GM08714 (cell line): ENCODE measurements around the gene UBE2E2.
"Not testable (repeated sequence)": the region's sequence is repeated elsewhere in the genome, so short reads cannot be mapped to it uniquely, and the experiment has no call there.

Experiments
- H3K4me3 ChIP-seq: fragments of 200-500 bp; sonication (Bioruptor generic); 2 replicates; pipeline ENCODE4 v1.5.1; 2014; ENCODE audit warnings: mild to moderate bottlenecking, low read length, inconsistent platforms
- ZNF274 ChIP-seq: IDR thresholded peaks from 2 replicates; pipeline ENCODE4 v1.6.1; 2012; ENCODE audit warnings: mild to moderate bottlenecking, low read depth, low read length

UBE2E2 gene

DNA sequence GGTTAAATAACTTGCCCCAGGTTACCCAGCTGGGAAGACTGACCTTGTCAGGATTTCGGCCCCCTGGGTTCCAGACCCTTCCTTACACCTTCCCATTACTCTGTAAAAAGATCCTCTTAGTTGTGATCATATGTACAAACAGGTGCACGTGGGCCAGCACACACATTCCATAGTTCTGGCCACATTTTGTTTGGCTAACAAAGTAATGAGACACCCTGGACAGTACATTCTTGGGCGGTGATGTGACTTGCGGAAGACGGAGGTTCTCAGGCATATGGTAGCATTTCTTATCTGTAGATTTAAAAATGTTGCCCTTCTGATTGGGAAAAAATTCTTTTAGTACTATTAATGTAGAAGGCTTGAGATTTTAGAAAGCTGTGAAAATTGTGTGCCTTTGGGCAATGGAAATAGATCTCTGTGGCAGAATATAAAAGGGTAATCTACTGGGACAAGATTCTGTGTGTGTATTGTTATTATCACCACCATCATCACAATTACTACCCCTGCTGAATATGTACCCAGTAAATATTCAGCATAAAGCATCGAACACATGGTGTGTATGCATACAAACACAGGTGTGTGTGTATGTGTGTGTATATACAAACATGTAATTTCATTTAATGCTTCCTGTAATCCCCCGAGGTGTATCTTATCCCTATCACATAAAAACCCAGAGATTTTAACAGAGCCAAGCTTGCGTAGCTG is 397.2 kb downstream of the UBE2E2 start:
- no peak for TF ChIP-seq ZNF274
- H3K4me3 ChIP-seq = no peak overlapping the region

- no peak for TF ChIP-seq ZNF274
- H3K4me3 ChIP-seq = no peak overlapping the region
Observed at GRCh38 chr3:23601091-23601822, 398.1 kb downstream of the UBE2E2 start.

DNA sequence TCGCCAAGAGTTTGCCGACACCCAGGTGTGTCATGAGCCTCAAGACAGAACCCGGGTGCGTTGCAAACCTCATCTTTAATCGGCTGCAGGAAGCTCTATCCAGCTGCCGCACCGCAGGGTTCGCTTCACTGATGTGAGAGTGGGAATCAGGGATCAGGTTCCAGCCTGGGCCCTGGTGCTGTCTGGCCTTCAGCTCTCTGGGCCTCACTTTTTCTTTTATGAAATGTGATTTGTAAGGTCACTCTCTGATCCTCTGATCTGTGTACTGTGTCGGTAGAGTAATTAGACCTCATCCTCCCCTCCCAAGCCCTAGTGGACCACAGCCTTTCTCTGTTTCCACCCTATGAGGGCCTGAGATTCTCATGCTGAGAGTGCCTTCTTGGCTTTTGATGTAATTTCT is 399.8 kb downstream of the UBE2E2 start:
- TF ChIP-seq ZNF274 = no peak
- no peak overlapping the region for H3K4me3 ChIP-seq

DNA sequence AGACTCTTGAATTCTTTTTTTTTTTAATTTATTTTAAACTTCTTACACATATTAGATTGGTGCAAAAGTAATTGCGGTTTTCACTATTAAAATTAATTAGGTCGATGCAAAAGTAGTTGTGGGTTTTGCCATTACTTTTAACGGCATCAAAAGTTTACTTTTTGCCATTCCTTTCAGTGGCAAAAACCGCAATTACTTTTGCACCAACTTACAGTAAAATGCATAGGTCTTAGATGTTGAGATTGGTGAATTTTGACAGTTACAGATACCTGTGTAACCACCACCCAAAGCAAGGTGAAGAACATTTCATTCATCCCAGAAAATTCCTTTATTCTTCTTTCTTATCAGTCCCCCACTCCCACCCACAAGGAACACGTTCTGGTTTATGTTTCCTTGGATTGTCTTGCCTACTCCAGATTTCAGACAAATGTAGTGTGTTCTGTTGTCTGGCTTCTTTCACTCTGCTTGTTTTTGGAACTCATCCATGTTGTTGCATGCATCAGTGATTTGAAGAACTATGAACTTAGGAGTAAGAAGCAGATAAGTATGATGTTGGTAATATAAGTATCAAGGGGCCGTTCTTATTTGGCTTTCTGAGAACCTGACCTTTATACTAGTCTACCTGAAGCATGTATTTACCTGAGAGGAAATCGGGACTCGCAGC is 404.2 kb downstream of the UBE2E2 start:
- TF ChIP-seq ZNF274 = no peak

DNA sequence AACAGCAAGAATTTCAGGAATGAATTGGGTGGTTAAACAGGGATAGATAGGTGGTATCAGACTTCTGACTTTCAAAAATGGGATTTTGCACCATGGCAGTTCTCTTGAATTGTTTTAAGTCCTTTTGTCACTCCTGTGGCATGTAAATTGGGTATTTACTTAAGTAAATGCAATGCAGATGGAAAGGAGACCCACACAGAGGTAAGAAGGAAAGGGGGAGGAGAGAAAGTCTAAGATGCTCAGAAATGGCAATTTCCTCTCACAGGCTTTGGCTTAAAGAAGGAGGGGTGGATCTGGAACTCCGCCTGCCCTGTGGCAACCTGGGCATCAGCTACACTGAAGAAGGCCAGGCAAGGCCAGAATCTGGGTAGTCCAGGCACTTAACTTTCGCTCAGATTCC is 405.5 kb downstream of the UBE2E2 start:
- no peak for TF ChIP-seq ZNF274
- no peak overlapping the region for H3K4me3 ChIP-seq

More for the DNA sequence above, 404.2 kb downstream of the UBE2E2 start:
- H3K4me3 ChIP-seq = no peak overlapping the region

- H3K4me3 ChIP-seq = no peak overlapping the region
- TF ChIP-seq ZNF274 = no peak
Observed at GRCh38 chr3:23611737-23612295, 408.7 kb downstream of the UBE2E2 start.

GRCh38 chr3:23612296-23612891 is 409.3 kb downstream of the UBE2E2 start:
- H3K4me3 ChIP-seq = no peak overlapping the region
- no peak for TF ChIP-seq ZNF274

DNA sequence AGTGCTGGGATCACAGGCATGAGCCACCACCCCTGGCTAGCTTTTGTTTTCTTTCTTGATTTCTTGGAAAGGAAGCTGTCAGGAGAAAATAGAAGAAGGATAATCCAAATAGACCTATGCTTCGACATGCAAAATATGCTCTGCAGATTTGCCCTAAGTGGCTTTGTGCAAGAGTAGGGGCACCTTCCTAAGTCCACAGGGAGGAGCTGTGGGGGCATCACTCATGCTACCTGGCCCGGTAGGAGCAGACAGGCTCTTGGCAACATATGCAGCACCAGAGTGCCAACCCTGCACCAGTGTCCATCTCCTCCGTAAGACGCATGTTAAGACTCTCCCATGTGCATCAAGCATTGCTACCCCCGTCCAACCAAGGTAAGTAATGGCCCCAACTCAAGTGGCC is 411.9 kb downstream of the UBE2E2 start:
- no peak for TF ChIP-seq ZNF274
- H3K4me3 ChIP-seq = no peak overlapping the region

DNA sequence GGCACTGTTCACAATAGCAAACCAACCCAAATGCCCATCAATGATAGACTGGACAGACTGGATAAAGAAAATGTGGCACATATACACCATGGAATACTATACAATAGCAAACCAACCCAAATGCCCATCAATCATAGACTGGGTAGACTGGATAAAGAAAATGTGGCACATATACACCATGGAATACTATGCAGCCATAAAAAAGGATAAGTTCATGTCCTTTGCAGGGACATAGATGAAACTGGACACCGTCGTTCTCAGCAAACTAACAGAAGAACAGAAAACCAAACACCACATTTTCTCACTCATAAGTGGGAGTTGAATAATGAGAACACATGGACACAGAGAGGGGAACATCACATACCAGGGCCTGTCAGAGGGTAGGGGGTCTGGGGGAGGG is 415.3 kb downstream of the UBE2E2 start:
- H3K4me3 ChIP-seq = not testable (repeated sequence)

GRCh38 chr3:23619705-23620637 is 416.8 kb downstream of the UBE2E2 start:
- H3K4me3 ChIP-seq = no peak overlapping the region
- no peak for TF ChIP-seq ZNF274

- no peak overlapping the region for H3K4me3 ChIP-seq
- no peak for TF ChIP-seq ZNF274
Observed at GRCh38 chr3:23620638-23621015, 417.5 kb downstream of the UBE2E2 start.

DNA sequence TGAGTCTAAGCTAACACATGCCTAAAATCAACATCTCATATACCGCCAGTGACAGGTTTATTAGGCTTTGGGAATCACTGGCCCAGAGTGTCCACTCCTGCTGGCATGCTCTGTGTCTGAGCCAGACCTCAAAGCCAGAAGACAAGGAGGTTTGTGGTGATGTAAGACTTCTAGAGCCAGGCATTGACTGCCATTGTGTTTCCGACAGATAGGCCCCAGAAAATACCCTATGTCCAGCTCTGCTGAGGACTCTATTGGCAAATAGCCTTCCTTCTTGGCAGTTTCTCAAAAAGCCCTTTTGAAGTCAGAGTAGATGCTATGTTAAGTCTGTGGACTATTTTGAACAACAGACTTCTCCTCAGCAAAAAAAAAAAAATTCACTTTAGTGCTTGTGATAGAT is 420.7 kb downstream of the UBE2E2 start:
- no peak overlapping the region for H3K4me3 ChIP-seq
- no peak for TF ChIP-seq ZNF274

- no peak overlapping the region for H3K4me3 ChIP-seq
- no peak for TF ChIP-seq ZNF274
Observed at GRCh38 chr3:23624305-23624704, 421.2 kb downstream of the UBE2E2 start.

GRCh38 chr3:23626442-23626841 is 423.3 kb downstream of the UBE2E2 start:
- no peak for TF ChIP-seq ZNF274
- no peak overlapping the region for H3K4me3 ChIP-seq
